IPS-NIHi7 (cell line): ENCODE data around the gene BTG1.
"Not testable (repeated sequence)": the region's sequence is repeated elsewhere in the genome, so short reads cannot be mapped to it uniquely, and the experiment has no call there.

Experiments
- DNase-seq: peaks from one replicate; pipeline ENCODE4 v3.0.0; 2012; ENCODE audit warnings: mixed read lengths; ENCODE audit errors: extremely low spot score

Gene BTG1

DNA sequence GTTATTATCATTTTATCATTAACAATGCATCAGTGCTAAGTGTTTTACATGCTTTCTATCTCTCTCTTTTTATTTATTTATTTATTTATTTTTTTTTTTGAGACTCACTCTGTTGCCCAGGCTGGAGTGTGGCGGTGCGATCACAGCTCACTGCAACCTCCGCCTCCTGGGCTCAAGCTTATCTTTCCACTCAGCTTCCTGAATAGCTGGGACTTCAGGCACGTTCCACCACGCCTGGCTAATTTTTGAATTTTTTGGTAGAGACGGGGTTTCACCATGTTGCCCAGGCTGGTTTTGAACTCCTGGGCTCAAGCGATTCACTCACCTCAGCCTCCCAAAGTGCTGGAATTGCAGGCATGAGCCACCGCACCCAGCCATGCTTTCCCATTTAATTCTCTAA is 3.9 kb upstream of the BTG1 start:
- no peak for DNase-seq

DNA sequence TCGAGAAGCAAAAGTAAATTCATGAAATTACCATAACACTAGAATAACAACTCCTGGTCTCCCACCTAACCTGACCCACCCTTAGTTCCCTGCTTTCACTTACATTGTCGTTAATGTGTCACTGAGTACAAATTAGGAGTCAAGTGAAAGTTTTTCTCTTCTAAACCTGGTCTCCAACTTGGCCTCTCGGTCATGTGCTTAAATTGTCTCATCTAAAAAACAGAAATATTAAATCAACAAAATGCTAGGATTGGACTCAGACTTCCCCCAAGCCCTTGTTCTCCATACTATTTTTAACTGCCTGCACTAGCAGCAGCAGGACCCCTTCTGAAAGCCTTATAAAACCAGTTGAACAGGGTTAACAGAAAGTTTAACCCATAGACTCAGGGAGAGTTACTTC is 1.8 kb upstream of the BTG1 start:
- no peak for DNase-seq

GRCh38 chr12:92146497-92147224 is 1.0 kb upstream of the BTG1 start:
- DNase-seq, result no peak

DNA sequence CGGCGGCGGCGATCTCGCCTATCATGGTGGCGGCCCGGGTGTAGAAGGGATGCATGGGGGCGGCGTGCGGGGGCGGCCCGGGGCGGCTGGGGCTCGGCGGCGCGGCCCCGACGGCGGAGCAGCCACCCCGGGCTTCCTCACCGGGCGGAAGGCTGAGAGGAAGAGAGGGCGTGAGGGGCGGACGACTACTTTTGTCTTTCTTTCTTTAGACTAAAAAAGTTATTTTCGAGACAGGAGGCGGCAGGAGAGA is 240 bp downstream of the BTG1 start:
- no peak for DNase-seq

- DNase-seq, result no peak
Observed at GRCh38 chr12:92144631-92145480, 790 bp downstream of the BTG1 start.

- peak; percentile 38 for DNase-seq
Observed at GRCh38 chr12:92143686-92144630, 1.7 kb downstream of the BTG1 start.

- no peak for DNase-seq
Observed at GRCh38 chr12:92143258-92143657, 2.4 kb downstream of the BTG1 start.

DNA sequence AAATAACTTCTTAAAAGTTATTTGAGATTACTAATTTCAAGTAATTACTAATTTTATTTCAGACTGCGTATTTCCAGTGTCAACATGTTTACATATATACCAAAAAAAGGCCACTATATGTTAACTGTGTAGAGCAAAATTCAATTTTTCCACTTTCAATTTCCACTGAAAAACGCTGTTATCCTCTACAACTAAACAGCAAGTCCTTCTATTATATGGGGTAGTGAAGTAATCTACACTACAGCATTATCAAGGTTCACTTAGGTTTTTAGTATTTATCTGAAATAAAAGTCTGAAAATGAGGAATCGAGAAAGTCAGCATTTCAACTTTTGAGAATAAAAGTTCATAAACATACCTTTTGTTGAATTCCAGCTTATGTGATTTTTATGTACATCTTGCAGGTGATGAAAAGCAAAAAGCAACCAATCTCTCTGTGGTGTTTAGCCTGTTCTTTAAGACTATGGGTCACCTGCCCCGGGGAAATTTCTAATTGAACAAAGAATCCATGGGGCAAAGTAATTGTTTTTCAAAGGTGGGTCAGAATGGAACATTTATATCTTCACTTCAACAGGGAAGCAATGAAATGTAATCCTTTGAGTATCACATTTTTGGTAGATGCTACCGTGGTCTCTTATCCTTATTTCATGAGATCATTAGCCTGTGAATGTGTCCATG is 3.3 kb downstream of the BTG1 start:
- DNase-seq, result no peak

DNA sequence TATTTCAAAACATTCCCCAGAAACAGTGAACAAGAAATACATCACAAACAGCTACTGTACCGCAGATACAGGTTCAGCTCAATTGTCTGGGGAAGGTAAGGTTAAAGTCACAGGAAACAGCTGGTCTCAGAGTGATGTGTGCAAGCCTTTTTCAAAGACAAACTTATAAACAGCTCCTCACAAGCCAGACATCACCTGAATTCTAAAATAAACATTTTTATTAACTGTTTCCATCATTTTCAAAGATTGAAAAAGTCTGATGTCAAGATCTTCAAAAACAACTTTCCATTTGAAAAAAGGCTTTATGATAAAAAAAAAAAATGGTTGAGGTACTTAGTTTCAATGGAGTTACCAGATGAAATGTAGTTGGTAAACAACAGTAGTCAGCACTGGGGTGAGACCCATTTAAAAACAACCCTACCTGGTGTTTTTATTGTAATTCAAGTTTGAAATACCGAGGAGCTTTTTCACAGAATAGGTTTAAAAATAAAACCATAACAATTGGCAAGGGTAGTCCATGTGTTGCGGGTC is 4.0 kb downstream of the BTG1 start:
- DNase-seq, result no peak

GRCh38 chr12:92140896-92141536 is 4.6 kb downstream of the BTG1 start:
- DNase-seq, result no peak

- DNase-seq, result no peak
Observed at GRCh38 chr12:92140156-92140555, 5.5 kb downstream of the BTG1 start.

- no peak for DNase-seq
Observed at GRCh38 chr12:92139634-92140150, 6.0 kb downstream of the BTG1 start.

DNA sequence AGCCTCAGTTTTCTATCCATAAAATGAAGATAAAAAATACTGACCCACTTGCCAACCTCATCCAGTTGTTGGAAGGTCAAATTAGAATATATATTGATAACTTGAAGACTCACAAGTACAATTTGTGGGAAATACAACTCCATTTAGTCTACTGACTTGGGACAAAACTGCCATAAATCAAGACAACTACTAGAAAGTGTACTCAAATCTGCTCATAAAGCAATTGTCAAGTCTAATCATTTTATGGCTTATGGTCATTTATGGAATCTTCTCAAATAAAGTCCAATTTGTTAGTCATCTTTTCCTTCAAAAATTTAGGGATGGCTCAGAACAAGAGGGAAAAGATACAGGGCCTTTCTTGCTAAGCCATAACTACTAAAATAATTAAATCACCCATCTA is 7.0 kb downstream of the BTG1 start:
- no peak for DNase-seq

GRCh38 chr12:92138144-92138543 is 7.5 kb downstream of the BTG1 start:
- DNase-seq, result no peak

GRCh38 chr12:92136965-92137721 is 8.5 kb downstream of the BTG1 start:
- no peak for DNase-seq

GRCh38 chr12:92136026-92136730 is 9.5 kb downstream of the BTG1 start:
- no peak for DNase-seq

DNA sequence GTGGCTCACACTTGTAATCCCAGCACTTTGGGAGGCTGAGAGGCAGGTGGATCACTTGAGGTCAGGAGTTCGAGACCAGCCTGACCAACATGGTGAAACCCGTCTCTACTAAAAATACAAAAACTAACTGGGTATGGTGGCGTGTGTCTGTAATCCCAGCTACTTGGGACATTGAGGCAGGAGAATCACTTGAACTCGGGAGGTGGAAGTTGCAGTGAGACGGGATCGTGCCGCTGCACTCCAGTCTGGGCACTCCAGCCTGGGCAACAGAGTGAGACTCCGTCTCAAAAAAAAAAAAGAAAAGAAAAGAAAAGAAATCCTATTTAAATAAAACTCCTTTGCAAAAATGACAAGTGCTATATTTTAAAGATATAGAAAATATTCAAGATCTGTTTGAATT is 10.1 kb downstream of the BTG1 start:
- DNase-seq, result not testable (repeated sequence)

DNA sequence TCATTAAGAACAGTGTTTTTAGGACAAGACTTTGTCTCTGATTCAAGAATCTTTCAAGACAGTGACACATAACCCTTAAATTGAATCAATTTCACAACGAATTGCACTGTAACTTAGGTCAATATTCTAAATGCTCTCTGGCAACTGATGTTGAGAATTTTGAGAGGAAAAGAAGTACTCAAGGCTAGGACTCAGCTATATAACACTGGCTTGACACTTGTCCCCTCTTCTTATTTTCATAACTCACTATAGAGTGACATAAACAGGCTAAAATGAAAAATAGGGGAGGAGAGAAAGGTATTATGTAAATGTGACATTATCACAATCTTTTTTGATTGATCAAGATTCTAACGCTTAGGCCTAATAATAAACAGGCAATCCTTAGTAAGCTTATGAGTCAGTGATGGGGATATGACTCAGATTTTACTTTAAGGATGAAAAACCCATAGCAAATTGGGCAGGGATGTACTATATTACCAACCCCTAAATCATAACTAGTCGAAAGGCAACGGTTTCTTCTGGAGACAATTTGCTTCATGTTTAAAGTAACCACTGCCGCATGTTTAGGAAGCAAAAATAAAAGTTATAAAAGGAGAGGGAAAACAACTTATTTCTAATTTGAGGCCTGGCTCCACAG is 10.9 kb downstream of the BTG1 start:
- no peak for DNase-seq
